ENCODE measurements around the gene TIAM1. TPM values are rescaled to one million over a fixed set of nuclear protein-coding genes. Genes with fewer than 3 reads are reported as not detected.
A peak's percentile ranks its signal among the peaks of the same experiment; 100 is the strongest.

TIAM1 gene
- total and polyA plus RNA-seq, 2 experiments from 2014 or later: 3.2 to 7.6 TPM

DNA sequence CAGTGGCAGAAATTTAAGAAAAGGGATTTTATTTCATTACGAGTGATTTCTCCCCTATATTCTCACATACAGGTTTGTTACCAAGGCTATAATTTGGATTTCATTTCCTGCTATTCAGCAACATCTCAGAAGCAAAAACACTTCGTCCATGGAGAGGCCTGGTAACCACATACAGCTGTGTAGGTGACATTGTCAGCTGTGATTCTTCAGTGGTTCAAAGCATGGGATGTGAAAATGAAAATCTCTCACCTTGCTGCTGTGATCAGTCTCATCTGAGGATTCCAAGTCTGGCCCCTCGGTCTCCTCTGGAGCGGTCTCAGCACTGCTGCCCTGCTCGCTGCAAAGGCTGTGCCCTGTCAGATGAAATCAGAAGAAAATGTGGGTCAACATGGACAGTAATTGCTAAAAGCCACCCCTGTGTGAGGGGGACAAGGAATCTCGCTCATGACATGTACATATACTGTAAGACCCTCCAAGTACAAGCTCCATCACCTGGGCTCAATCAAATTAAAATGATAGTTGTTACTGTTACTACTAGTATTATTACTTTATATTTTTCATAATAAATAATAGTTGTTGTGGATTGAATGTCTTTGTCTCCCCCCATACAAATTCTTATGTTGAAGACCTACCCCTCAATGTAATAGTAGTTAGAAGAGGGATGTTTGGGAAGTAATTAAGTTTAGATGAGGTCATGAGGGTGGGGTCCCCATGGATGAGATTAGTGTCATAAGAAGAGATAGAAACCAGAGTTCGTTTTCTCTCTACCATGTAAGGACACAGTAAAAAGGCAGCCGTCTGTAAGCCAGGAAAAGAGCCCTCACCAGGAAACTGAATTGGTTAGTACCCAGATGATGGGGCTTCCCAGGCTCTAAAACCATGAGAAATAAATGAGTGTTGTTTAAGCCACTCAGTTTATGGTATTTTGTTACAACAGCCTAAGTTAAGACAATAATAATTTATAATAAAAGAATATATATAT, 179.1 kb downstream of the TIAM1 start:
- no peaks in the 10 kb centered on the region for H3K9me3 ChIP-seq (ENCODE audit: low read depth)
- H3K27ac ChIP-seq: no peak overlapping the region
- in situ Hi-C loops (cut with MboI): no loop called here
- no peak overlapping the region for H3K4me2 ChIP-seq (ENCODE audit: unreplicated experiment)
- DNase-seq: no peak
- no peak overlapping the region for H3K9ac ChIP-seq
- no peaks in the 10 kb centered on the region for H3K27me3 ChIP-seq (replicated peaks; ENCODE audit: insufficient read depth)
- WGBS, 2 experiments (ENCODE audit: low coverage in 1 of 2, low lambda C conversion rate in 2 of 2, missing lambda C conversion rate in 2 of 2): 90 to 96% methylated on average over 8 of the region's 8 CpGs
- TF ChIP-seq EZH2phosphoT487 (IDR thresholded peaks at IDR 0.05; ENCODE audit: insufficient read depth, low read depth) (no peak), EZH2 (IDR thresholded peaks at IDR 0.05; ENCODE audit: insufficient read depth, poor library complexity, severe bottlenecking) (no peak)
- H2AFZ ChIP-seq: no peak overlapping the region
- no peaks in the 10 kb centered on the region for H4K20me1 ChIP-seq (ENCODE audit: insufficient read depth)
- no peaks in the 10 kb centered on the region for H3K36me3 ChIP-seq (ENCODE audit: low read depth)
- H3K4me1 ChIP-seq (ENCODE audit: insufficient read depth): peaks cover 26% of the 10 kb centered on the region
- H3K4me3 ChIP-seq: no peak overlapping the region
- H3K79me2 ChIP-seq (ENCODE audit: insufficient read depth): no peaks in the 10 kb centered on the region
- peaks cover 9% of the 10 kb centered on the region for H3F3A ChIP-seq (ENCODE audit: insufficient read depth)
- no peaks in the 10 kb centered on the region for H3K9me2 ChIP-seq (ENCODE audit: insufficient read depth)

GRCh38 chr21:31162827-31163226, 181.2 kb downstream of the TIAM1 start:
- Histone ChIP-seq H3K9ac (no peak overlapping the region), H3K4me3 (no peak overlapping the region), H3K27me3 (replicated peaks; ENCODE audit: insufficient read depth) (no peaks in the 10 kb centered on the region), H2AFZ (no peak overlapping the region), H3K4me1 (ENCODE audit: insufficient read depth) (peaks cover 26% of the 10 kb centered on the region), H3K27ac (no peak overlapping the region), H3K9me2 (ENCODE audit: insufficient read depth) (no peaks in the 10 kb centered on the region), H3K36me3 (ENCODE audit: low read depth) (no peaks in the 10 kb centered on the region), H3F3A (ENCODE audit: insufficient read depth) (peaks cover 9% of the 10 kb centered on the region), H3K9me3 (ENCODE audit: low read depth) (no peaks in the 10 kb centered on the region), H3K79me2 (ENCODE audit: insufficient read depth) (no peaks in the 10 kb centered on the region), H3K4me2 (ENCODE audit: unreplicated experiment) (peak overlapping the region; percentile 4), H4K20me1 (ENCODE audit: insufficient read depth) (no peaks in the 10 kb centered on the region)
- peak; percentile 82 for DNase-seq
- no peak for TF ChIP-seq EZH2phosphoT487 (IDR thresholded peaks at IDR 0.05; ENCODE audit: insufficient read depth, low read depth)
- no peak for TF ChIP-seq EZH2 (IDR thresholded peaks at IDR 0.05; ENCODE audit: insufficient read depth, poor library complexity, severe bottlenecking)
- in situ Hi-C loops (cut with MboI): no loop called here
- 30 to 37% methylated on average over 4 of the region's 4 CpGs for WGBS, 2 experiments (ENCODE audit: low coverage in 1 of 2, low lambda C conversion rate in 2 of 2, missing lambda C conversion rate in 2 of 2)

GRCh38 chr21:31162079-31162699, 181.9 kb downstream of the TIAM1 start:
- 98 to 99% methylated on average over 4 of the region's 4 CpGs for WGBS, 2 experiments (ENCODE audit: low coverage in 1 of 2, low lambda C conversion rate in 2 of 2, missing lambda C conversion rate in 2 of 2)
- Histone ChIP-seq H3K9ac (no peak overlapping the region), H2AFZ (no peak overlapping the region), H3K4me3 (no peak overlapping the region), H3K27me3 (replicated peaks; ENCODE audit: insufficient read depth) (no peaks in the 10 kb centered on the region), H3K27ac (no peak overlapping the region), H3F3A (ENCODE audit: insufficient read depth) (peaks cover 9% of the 10 kb centered on the region), H3K9me2 (ENCODE audit: insufficient read depth) (no peaks in the 10 kb centered on the region), H3K4me2 (ENCODE audit: unreplicated experiment) (no peak overlapping the region), H3K9me3 (ENCODE audit: low read depth) (no peaks in the 10 kb centered on the region), H3K4me1 (ENCODE audit: insufficient read depth) (peaks cover 26% of the 10 kb centered on the region), H4K20me1 (ENCODE audit: insufficient read depth) (no peaks in the 10 kb centered on the region), H3K36me3 (ENCODE audit: low read depth) (no peaks in the 10 kb centered on the region), H3K79me2 (ENCODE audit: insufficient read depth) (no peaks in the 10 kb centered on the region)
- no peak for DNase-seq
- TF ChIP-seq EZH2 (IDR thresholded peaks at IDR 0.05; ENCODE audit: insufficient read depth, poor library complexity, severe bottlenecking): no peak
- in situ Hi-C loops (cut with MboI): no loop called here

DNA sequence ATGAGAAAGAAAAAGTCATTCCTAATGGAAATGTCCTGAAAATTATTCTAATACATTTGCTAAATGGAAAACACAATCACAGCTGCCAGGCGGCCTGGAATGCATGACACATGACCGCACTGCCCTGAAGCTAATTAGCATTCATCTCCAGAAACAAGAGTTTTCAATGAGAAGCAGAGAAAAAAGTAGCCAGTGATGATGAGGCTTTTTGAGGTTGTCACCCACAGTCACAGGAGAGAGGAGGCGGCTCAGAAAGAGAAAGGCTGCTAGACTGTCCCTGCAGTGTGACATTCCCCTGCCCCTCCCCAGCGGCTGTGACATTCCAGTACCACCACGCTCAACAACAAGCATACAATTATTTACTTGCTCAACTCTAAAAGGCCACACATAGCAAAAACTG, 182.9 kb downstream of the TIAM1 start:
- Histone ChIP-seq H3K9ac (peak overlapping the region; percentile 17; the same call in 1 of the 2 replicates), H3F3A (ENCODE audit: insufficient read depth) (peaks cover 9% of the 10 kb centered on the region), H2AFZ (peak overlapping the region; percentile 76), H3K9me3 (ENCODE audit: low read depth) (peaks cover 8% of the 10 kb centered on the region), H3K36me3 (ENCODE audit: low read depth) (no peaks in the 10 kb centered on the region), H3K4me2 (ENCODE audit: unreplicated experiment) (peak overlapping the region; percentile 69), H3K4me3 (peak overlapping the region; percentile 57), H3K4me1 (ENCODE audit: insufficient read depth) (peaks cover 26% of the 10 kb centered on the region), H3K27me3 (replicated peaks; ENCODE audit: insufficient read depth) (no peaks in the 10 kb centered on the region), H3K9me2 (ENCODE audit: insufficient read depth) (no peaks in the 10 kb centered on the region), H4K20me1 (ENCODE audit: insufficient read depth) (no peaks in the 10 kb centered on the region), H3K79me2 (ENCODE audit: insufficient read depth) (no peaks in the 10 kb centered on the region), H3K27ac (peak overlapping the region; percentile 34)
- WGBS, 2 experiments (ENCODE audit: low coverage in 1 of 2, low lambda C conversion rate in 2 of 2, missing lambda C conversion rate in 2 of 2): 2 to 4% methylated on average over 5 of the region's 5 CpGs
- no peak for TF ChIP-seq EZH2phosphoT487 (IDR thresholded peaks at IDR 0.05; ENCODE audit: insufficient read depth, low read depth)
- TF ChIP-seq EZH2 (IDR thresholded peaks at IDR 0.05; ENCODE audit: insufficient read depth, poor library complexity, severe bottlenecking): no peak
- peak; percentile 87 for DNase-seq
- in situ Hi-C loops (cut with MboI): no loop called here

All from GM23248 (cell line).